ENCODE data around the gene TRIP10.

The TRIP10 gene

DNA sequence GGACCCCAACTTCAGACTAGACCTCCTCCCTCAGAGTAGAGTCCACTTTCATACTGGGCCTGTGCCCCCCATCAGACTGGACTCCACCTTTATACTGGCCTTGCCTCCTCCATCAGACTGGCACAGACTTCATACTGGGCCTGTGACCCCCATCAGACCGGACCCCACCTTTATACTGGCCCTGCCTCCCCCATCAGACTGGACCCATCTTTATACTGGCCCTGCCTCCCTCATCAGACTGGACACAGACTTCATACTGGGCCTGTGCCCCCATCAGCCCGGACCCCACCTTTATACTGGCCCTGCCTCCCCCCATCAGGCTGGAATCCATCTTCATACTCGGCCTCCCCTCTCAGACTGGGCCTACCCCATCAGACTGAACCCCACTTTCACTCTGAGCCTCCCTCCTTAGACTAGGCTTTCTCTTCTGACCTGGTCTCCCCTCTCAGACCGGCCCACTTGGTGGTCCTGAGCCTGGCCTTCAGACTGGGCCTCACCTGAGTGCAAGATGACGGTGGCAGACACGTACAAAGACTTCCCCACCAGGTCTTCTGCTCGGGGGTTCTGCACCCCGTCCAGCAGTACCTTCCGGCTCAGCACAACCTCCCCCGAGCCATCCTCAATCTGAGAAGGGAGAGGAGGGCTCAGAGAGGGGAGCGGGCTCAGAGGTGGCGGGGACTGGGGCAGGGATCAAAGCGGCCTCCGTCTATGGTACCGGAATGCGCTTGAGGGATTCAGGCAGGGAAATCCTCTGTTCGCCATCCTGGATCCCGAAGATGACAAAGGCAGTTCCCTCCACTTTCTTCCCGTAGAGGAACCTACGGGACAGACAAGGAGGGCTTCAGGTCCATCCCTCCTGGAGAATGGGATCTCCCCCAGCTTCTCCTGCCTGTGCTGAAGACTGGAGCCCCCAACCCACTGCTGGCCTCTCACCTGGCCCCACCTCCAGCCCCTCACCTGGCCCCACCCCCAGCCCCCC lies 26.5 kb upstream of the TRIP10 start:
- no peak for DNase-seq

DNA sequence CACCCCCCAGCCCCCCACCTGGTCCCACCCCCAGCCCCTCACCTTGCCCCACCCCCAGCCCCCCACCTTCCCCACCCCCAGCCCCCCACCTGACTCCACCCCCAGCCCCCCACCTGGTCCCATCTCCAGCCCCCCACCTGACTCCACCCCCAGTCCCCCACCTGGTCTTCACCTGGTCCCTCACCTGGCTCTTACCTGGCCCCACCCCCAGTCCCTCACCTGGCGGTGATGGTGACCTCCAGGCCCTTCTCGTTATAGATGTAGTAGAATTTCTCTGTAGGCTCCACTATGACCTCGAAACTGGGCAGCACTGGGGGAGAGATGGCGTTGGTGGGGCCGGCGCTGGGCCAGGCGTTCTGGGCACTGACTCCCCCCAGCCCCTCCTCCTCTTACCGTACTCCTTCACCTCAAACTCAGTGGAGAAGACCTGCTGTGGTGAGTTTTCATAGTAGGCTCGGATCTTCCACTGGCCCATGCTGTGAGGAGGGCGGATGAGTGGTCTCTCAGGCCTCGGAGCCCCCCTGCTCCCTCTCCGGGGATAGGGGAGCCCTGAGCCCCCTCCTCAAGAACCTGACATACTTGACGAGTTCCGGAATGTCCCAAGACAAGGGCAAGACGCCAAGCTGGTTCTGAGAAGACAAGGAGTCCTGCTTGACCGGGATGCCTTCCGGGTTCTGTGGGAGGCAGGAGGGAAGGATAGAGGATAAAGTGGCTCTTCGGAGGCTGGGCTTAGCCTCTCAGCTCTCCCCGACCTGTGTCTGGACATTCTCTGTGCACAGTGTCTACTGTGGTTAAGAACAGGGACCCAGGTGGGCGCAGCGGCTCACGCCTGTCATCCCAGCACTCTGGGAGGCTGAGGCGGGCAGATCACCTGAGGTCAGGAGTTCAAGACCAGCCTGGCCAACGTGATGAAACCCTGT lies 25.4 kb upstream of the TRIP10 start:
- DNase-seq, result no peak

DNA sequence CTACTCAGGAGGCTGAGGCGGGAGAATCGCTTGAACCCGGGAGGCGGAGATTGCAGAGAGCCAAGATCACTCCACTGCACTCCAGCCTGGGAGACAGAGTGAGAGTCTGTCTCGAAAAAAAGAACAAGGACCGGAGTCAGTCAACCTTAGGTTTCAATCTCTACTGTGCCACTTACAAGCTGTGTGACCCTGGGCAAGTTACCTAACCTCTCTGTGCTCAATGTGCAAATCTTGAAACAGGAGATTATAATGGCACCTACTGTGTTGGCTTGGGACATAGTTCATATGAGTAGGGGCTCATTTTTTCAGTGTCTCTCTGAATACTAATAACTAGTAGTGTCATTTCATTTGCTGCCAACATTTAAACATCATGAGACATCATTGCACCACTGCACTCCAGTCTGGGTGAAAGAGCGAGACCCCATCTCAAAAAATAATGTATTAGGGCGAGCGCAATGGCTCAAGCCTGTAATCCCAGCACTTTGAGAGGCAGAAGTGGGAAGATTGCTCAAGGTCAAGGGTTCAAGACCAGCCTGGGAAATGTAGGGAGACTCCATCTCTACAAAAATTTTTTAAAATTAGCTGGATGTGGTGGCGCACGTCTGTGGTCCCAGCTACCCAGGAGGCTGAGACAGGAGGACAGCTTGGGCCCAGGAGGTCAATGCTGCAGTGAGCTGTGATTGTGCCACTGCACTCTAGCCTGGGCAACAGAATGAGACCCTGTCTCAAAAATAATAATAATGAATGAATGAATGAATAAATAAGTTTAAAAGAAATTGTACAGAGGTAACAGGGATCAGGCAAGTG lies 24.5 kb upstream of the TRIP10 start:
- DNase-seq, result no peak

DNA sequence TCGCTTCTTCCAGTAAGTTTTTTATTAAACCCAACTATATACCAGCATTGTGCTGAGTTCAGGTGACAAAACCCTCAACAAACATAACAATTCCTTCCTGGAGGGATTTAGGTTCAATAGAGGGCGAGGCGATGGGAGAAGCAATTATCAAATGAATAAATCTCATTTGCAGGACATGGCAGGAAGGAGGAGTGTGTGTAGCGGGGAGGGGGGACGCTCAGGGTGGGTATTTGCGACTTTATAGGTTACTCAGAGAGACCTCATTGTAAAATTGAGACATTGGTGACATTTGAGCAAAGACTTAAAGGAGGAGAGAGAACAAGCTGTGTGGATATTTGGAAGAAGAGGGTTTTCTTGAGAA lies 22.9 kb upstream of the TRIP10 start:
- DNase-seq, result no peak

- no peak for DNase-seq
Measured at GRCh38 chr19:6717036-6717435, 22.4 kb upstream of the TRIP10 start.

DNA sequence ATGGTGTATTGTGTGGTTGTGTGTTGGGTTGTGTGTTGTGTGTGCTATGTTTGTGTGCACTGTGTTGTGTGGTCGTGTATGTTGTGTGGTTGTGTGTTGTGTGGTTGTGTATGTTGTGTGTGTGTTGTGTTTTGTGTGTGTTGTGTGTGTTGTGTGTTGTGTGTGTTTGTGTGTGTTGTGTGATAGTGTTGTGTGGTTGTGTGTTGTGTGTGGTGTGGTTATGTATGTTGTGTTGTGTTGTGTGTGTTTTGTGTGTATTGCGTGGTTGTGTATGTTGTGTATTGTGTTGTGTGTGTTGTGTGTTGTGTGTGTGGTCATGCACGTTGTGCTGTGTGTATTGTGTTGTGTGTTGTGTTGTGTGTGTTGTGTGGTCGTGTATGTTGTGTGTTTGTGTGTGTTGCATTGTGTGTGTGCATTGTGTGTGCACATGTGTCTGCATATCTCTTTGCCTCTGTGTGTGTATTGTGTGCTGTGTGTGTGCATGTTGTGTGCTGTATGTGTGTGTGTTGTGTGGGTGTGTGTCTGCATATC lies 22.0 kb upstream of the TRIP10 start:
- no peak for DNase-seq

DNA sequence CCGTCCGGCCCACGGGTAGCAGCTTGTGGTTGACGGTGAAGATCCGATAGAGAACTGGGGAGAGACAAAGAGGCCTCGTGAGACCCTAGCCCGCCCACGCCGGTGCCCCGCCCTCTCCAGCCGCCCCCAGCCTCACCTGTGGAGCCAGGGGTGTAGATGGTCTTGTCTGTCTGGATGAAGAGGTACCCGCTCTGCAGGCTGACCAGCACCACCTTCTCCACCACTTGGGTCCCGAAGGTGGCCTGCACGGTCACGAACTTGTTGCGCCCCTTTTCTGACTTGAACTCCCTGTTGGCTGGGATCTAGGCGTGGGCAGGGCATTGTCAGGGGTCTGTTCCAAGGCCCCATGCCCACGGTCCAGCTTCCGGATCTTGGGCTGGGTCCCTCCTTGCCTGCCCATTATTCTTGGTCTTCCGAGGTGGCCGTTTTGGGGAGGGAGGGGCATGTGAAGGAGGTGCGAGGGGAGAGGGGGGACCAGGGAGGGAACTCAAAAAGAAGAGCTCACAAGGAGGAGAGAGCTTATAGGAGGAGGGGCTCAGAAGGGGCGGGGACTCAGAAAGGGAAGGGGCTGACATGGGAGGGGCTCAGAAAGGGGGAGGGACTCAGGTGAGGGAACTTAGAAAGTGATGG lies 21.3 kb upstream of the TRIP10 start:
- no peak for DNase-seq

DNA sequence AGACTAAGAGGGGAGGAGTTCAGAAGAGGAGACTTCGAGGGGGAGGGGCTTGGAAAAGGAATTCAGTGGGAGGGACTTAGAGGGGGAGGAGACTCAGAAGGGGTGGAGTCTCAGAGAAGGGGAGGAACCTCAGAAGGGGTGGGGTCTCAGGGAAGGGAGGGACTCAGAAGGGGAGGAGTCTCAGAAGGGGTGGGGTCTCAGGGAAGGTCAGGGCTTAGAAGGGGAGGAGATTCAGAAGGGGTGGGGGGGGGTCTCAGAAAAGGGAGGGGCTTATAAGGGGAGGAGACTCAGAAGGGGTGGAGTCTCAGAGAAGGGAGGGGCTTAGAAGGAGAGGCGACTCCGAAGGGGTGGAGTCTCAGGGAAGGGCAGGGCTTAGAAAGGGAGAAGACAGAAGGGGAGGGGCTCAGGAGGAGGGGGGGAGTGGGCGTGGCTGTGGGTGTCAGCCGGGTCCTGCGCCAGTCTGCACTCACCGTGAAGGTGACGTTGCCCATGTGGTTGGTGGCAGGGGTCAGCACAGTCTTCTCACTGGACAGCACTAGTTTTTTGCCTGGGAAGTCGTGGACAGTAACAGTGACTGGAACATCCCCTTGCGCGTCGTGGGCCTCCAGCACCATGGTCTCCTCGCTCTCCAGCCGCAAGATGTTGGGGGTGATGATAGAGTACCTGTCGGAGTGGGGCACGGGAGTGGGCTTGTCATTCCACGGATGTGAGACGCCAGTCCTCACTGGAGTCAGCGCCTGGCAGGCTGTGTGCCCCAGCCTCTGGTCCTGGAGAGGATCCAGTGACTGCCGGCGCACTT lies 20.5 kb upstream of the TRIP10 start:
- no peak for DNase-seq

- DNase-seq, result no peak
Measured at GRCh38 chr19:6719540-6719861, 20.0 kb upstream of the TRIP10 start.

DNA sequence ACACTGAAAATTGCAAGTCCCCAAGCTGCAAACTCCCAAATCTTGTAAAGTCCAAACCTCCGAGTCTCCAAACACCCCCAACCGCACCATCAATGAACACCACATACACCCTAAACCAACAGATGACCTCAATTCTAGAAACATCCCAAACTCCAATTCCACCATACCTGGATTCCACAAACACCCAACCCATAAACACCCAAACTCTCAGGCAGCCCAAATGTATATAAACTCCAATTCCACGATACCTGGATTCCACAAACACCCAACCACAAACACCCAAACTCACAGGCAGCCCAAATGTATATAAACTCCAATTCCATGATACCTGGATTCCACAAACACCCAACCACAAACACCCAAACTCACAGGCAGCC lies 19.5 kb upstream of the TRIP10 start:
- DNase-seq, result no peak

DNA sequence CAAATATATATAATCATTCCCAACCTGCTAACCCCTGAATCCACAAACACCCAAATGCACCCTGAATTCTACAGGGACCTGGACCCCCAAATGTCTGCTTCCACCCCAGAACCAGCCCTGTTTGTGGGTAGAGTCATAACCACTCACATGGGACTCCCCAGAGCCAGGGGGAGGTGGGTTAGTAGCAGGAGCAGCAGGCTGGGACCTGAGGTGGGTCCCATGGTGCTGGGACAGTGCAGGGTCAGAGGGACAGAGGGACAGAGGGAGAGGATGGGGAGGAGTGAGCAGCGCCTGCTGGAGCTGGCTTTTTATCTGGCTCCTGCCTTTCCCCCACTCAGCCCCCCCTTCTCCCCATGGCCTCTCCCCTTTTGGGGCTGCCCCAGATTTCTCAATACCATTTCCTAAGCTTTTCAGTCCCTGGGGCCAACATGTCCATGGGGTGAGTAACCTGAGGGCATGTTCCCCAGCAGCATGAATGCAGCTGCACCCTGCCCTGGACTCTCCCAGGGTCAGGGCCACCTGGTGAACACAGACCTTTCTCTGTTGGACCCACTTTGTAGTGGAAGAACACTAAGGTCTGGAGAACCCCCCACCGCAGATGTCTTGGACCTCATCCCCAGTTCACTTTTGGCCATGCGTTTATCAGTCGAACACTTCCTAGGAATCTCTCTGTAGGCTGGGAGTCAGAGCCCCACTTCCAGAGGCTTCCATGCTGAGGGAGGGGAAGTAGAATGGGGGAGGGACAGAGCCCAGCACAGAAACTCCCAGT lies 18.9 kb upstream of the TRIP10 start, which contains the start of gene C3:
C3 (minus strand) TSS at position 282 of the 769 bp plus-strand sequence; CDS start at position 221, 61 bp downstream.
- DNase-seq, result no peak

- DNase-seq, result no peak
Measured at GRCh38 chr19:6721138-6721474, 18.4 kb upstream of the TRIP10 start.

DNA sequence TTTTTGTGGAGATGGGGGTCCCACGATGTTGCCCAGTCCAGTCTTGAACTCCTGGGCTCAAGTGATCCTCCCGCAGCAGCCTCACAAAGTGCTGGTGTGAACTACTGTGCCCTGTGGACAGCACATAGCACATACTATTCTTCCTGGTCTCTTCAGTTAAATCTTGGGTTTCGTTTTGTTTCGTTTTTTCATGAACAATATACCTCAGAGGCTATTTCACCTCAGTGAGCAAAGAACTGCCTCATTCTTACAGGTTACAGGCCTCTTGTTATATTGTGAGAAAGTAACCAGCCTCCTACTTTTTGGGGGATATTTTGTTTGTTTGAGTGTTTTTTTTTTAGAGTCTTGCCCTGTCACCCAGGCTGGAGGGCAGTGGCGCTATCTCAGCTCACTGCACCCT lies 17.7 kb upstream of the TRIP10 start:
- DNase-seq, result no peak

DNA sequence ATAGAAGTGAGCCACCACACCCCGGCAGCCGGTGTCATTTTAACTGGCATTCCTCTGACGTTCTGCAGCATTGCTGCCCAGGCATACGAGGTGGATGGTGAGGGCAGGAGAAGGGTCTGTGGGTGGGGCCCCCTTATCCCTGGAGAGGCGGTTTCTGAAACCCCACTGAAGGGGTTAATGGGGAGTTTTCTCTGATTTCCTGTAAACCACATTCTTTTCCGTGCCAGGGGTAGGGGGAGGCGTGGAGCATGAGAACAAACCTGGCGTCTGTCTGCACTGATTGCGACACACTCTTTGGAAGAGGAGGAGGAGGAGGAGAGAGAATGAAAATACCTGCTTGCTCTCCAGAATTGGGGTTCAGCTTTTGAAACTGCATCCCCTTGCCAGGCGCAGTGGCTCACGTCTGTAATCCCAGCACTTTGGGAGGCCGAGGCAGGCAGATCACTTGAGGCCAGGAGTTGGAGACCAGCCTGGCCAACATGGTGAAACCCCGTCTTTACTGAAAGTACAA lies 16.3 kb upstream of the TRIP10 start:
- DNase-seq, result no peak

- DNase-seq, result no peak
Measured at GRCh38 chr19:6723738-6724137, 15.7 kb upstream of the TRIP10 start.

DNA sequence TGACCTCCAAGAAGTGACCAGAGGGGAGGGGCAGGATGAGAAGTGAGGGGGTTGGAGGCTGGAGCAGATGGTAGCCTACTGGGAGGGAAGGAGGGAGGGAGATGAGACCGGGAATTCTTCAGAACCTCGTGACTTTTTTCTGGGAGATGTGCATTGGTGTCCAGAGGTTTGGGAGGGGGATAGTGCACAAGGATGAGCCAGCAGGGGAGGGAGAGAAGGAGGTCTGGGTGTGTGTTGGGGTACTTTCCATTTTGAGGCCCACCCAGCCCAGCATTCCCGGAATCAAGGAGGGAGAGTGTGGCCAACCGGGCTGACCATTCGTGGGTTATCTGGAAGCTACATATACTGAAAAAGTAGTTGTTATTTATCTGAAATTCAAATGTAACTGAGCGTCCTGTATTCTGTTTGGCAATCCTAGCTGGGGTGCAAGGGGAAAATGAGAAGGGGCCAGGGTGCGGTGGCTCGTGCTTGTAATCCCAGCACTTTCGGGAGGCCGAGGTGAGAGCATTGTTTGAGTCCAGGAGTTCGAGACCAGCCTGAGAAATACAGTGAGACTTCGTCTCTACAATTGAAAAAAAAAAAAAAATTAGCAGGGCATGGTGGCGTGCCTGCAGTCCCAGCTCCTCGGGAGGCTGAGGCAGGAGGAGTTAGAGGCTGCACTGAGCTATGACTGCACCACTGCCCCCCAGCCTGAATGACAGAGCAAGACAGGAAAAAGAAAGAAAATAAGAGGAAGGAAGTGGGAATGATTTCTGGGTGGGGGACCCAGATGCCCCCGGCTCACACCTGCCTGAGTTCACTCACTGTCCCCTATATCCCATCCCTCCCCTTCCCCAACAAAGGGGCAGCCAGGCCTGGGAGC lies 14.6 kb upstream of the TRIP10 start:
- no peak for DNase-seq

DNA sequence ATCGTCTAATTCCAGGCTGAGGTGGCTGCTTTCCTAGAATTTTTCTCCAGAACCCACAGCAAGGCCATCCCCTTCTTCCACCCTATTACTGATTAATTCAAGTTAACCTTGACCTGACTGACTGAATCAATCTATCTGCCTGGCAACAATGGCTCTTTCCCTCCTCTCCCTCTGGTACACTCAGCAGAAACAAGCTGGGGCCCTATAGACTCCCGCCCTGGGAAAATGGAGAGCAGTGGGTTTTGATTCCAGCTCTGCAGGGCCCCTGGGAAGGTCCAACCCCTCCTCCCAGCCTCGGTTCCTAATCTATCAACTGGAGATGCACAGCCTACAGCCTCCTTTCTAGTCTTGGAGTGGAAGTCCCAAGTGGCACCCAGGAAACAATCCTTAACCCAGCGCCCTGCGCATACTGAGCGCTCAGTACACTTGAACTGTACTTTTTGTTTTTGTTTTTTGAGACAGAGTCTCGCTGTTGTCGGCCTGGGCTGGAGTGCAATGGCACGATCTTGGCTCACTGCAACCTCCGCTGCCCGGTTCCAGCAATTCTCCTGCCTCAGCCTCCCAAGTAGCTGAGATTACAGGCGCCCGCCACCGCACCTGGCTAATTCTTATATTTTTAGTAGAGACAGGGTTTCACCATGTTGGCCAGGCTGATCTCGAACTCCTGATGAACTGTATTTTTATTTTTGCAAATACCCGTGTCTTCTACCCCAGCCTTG lies 13.8 kb upstream of the TRIP10 start:
- DNase-seq, result no peak

DNA sequence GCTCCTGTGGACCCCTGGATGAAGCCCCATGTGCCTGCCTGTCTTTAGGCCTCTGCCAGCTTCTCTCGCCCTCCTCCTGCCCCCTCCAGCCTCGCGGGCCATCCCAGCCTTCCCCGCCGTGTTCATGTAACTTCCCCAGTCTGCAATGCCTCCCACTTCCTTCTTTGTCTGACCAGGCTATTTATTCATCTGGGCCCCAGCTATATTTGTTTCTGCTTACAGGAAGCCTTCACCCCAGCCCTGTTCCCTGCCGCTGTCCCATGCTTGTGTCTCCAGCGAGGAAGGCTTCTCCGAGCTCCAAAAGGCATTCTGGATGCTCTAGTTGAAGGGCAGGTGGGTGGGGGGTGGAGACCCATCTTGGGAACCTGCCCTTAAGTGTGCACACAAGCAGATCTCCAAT lies 11.1 kb upstream of the TRIP10 start:
- no peak for DNase-seq

All from cerebellar nuclear complex (tissue), 1 donor.